Activated gamma-delta T cell treated with Interleukin-2 at 50 U/mL for 16 hours (primary cell): ENCODE data around the gene SMS.
"Not testable (repeated sequence)": the region's sequence is repeated elsewhere in the genome, so short reads cannot be mapped to it uniquely, and the experiment has no call there.

Source experiments
- DNase-seq: peaks from one replicate; pipeline ENCODE4 v3.0.0-alpha.2; 2020

Gene SMS

DNA sequence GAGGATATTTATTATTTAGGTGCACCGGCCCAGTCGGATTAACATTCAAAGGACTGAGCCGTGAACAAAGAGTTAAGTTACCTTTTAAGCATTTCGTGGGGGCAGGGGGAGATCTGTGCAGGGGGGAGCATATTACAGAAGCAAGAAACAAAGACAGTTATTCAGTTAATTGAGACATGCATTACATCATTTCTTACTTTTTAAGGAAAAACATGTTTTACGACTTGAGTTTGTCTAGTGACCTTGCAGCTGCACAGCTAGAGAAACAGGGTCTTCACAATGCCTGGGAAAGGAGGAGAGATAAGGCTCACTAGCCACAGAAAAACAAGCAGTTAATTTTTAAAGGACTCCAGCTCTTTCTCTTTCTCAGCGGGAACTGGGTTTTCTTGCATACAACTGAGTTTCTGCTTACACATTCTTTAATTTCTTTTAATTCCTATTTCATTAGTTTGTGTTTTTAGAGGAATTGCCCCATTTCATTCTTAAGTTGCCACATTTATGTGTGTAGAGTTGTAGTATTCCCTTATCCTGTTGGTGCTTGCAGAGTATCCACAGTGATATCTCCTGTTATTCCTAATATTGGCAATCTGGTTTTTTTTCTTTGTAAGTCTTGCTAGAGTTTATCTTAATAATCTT lies 12.8 kb downstream of the SMS start:
- DNase-seq: not testable (repeated sequence)

GRCh38 chrX:21955403-21956189 lies 15.1 kb downstream of the SMS start:
- DNase-seq: no peak

- DNase-seq: no peak
Measured at GRCh38 chrX:21956783-21957182, 16.3 kb downstream of the SMS start.

DNA sequence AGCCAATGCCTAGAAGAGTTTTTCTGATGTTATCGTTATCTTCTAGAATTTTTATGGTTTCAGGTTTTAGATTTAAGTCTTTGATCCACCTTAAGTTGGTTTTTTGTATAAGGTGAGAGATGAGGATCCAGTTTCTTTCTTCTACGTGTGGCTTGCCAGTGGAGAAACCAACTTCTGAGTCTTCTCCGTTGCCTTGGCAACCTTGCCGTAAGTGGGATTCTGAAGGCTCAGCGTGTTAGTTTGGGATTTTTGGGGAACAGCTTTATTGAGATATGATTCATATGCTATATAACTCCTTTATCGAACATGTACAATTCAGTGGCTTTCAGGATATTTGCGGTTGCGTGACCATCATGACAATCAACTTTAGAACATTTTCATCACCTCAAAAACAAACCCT lies 17.7 kb downstream of the SMS start:
- no peak for DNase-seq

- no peak for DNase-seq
Measured at GRCh38 chrX:21958916-21959315, 18.4 kb downstream of the SMS start.

DNA sequence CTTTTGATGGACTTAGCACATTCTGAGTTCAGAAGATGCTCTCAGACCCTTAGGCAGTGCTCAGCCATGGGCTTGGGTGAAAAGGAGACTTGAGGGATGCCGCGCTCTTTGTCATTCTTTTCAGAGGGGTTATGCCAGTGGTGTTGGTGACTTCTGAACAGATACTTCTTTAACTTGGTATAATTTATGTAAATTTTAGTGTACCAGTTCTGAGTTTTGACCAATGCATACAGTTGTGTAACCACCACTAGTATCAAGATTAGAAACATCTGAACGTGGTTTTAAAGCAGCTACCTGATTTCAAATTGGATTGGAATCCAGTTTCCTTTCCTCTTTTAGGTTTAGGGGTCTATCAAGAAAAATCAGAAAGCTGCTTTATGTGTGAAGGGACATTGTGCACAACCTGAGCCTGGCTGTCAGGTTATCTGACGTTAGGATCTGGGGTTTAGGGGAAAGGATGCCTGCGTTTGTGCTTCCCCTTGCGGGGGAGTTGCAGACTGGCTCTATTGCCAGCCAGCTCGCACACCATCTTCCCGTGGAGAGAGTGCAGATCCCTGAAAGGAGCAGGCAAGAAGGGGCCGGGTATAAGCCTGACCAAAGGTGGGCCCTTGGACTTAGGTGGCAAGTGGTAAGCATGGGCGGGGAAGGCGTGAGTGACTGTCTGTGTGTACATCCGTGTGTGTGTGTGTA lies 19.0 kb downstream of the SMS start:
- DNase-seq: no peak

GRCh38 chrX:21960569-21961541 lies 20.3 kb downstream of the SMS start:
- no peak for DNase-seq

DNA sequence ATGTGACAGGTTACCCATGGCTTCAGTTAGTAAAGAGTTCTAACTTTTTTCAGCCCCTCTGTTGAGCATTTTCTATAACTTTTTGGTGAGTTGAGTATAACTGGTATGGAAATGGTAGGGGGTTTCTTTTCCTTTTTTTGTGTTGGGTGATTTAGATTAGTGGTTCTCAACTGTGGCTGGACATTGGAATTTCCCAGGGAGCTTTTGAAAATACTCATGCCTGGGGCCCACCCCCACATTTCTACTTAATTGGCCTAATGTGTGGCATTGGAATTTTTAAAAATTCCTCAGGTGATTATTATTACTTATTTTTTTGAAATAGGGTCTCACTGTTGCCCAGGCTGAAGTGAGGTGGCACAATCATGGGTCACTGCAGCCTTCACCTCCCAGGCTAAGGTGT lies 21.9 kb downstream of the SMS start:
- DNase-seq: no peak

DNA sequence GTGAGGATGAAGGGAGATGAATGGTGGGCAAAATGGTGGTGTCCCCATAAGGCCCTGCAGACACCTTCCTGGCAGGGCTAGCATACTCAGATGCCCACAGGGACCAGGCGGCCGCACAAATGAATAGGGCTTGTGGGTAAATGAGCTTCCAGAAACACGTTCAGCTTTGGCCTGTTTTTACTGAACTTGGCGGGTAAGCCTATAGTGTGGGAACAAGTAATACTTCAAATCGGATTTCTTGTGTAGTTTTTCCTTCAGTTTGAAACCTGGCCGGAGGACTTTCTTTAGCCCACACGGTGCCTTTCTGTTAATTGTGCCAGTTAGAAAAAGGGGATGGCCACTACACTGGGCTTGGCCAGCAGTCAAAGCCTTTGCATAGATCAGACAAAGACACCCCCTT lies 22.8 kb downstream of the SMS start:
- no peak for DNase-seq

DNA sequence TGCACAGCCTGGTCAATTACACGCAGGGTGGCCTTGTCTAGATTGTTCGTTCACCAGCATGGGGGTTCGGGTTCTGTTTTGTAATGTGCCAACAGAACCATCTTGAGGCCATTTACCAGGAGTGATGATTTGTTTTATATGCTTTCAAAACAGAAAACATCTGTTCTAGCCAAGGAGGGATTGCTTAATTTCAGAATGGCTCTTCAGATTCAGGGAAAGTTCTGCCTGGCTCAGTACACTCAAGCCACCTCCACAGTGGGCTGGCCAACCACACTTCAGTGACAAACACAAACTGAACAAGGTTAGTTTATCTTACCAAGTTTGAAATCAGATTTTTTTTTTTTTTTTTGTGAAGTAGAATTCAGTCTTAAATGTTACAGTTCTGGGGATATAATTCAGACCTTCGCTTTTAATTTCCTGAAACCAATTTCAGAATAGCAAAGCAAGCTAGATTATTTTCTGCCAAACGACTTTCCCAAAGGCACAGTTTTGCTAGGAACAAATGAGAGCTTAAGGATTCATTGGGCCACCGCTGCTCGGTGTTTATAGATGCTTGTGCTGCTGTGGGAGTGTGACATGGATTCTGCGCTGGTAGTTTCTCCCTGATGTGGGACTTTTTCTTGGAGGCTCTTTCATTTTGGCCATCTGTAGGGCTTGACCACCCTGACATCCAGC lies 23.4 kb downstream of the SMS start:
- DNase-seq: no peak

DNA sequence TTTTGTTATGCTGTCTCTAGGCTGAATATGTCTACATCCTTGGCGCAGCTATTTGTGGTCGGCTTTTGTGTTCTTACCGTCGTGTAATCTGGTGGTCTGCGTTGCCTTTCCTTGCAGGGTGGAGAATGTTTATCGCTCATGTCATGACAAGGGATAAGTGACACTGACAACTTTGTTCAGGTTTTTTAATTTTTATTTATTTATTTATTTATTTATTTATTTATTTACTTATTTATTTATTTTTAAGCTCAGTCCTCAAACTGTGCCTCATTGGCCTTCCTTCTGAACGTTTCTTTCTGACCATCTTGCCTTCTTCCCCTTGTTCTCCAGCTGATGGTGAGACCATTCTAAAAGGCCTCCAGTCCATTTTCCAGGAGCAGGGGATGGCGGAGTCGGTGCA lies 26.4 kb downstream of the SMS start:
- DNase-seq: no peak

DNA sequence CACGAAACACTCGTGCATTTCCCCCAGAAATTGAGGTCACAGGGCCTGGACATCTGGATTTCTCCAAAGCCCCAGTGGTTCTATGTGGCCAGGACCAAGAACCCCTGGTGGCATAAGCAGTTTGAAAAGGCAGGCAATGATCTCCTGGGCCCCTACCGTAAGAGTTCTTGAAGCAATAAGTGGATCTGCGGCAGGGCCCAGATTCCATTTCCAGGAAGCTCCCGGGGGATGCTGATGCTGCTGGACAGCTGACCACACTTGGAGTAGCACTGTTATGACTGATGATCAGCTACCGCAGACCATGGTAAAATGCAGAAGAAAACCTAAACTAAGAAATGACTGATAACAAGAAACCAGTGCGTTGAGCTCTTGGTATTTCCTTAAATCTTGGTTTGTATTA lies 27.8 kb downstream of the SMS start:
- no peak for DNase-seq

DNA sequence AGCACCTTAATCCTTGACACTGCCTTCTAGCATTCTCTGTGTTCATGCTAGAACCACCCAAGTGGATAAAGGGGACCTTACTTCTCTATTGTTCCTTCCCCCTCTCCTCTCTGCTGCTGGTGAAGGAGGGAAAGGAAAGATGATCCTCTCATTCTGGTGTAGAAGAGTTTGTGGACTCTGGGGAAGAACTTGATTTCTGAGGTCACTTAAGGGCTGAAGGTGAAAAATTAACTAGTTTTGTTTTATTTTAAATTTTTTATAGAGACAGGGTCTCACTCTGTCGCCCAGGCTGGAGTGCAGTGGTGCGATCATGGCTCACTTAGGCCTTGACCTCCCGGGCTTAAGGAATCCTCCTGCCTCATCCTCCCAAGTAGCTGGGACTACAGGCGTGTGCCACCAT lies 29.8 kb downstream of the SMS start:
- DNase-seq: no peak

DNA sequence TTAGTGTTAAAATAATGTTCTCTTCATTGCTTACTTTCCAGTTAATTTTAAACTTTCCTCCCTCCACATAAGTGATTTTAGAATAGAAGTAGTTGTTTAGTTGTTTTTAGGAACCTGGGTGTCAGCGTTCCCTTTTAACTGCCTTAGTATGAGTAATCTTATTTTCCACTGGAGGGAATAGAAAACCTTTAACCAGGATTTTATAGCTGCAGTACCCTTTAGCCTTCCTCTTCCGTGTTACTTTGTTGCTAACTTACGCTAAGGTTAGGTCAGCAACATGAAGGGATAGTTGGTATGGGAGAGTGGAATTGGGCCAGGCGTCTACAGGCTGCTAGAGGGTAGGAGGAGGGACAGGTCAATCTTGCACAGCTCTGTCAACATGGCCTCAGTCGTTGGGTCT lies 31.5 kb downstream of the SMS start:
- no peak for DNase-seq

DNA sequence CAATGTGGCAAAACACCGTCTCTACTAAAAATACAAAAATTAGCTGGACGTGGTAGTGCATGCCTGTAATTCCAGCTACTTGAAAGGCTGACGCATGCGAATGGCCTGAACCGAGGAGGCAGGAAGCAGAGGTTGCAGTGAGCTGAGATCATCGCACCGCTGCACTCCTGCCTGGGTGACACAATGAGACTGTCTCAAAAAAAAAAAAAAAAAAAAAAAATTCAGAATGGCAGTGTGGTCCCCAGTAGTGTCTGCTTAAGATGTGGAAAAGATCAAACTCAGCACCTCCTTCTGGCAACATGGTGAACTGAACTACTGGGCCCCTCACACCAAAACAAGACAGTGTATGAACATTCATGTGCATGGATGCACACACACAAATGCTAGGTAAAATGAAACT lies 32.2 kb downstream of the SMS start:
- no peak for DNase-seq

GRCh38 chrX:21973321-21974010 lies 33.0 kb downstream of the SMS start:
- DNase-seq: no peak

GRCh38 chrX:21974011-21974385 lies 33.5 kb downstream of the SMS start:
- DNase-seq: no peak

DNA sequence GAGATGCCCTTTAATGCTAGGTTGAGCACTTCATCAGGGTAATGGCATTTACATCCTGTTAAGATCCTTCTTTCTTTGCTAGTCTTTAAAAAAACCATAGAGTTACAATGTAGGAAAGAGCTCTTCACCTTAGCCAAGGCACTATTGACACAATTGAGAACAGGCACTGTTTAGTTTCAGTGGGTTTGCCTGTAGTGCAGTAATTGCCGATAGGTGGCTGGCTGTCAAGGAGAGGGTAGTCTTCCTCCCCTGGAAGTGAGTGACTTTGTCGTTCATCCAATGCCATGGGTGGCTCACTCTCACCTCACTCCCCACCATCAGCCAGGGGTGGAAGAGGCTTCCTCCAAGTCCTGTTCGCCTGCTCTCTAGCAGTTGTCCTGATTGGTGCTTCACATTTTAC lies 34.7 kb downstream of the SMS start:
- DNase-seq: no peak

- no peak for DNase-seq
Measured at GRCh38 chrX:21975812-21976211, 35.3 kb downstream of the SMS start.

DNA sequence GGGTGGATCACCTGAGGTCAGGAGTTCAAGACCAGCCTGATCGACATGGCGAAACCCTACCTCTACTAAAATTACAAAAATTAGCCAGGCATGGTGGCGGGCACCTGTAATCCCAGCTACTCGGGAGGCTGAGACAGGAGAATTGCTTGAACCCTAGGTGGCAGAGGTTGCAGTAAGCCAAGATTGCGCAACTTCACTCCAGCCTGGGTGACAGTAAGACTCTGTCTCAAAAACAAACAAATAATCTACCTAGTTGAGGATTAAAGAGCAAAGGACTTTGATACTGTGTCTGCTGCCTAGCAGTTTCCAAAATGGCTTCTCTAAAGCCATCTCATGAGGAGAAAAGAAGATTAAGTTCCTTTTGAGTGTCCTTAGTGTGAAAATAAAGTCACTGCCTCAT lies 37.8 kb downstream of the SMS start:
- DNase-seq: no peak

- DNase-seq: no peak
Measured at GRCh38 chrX:21982311-21982710, 41.8 kb downstream of the SMS start.

DNA sequence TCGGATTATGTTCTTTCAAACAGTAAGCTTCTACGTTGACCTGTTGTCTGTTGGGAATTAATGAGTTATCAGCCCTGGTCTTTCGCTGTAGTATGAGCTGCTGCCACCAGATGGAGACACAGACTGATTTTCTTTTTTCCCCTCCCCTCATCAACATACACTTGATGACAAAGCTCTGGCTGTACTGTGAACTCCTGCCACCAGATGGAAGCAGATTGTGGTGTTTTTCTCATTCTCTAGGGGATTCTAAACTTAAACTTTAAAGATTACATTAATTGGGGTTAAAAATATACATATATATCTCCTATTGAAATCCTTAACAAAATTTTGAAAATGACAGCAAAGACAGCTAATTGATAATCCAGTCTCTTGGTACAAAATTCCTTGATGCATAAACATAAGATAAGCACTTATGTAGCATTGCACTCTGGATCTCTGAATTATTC lies 44.8 kb downstream of the SMS start:
- peak; percentile 56 for DNase-seq
